HCT116 (cell line): ENCODE measurements around the gene SLC66A3.

Experiments
- EZH2phosphoT487 ChIP-seq: fragments of 200-600 bp; IDR thresholded peaks from 2 replicates; pipeline ENCODE4 v1.6.1; 2018; ENCODE audit warnings: antibody characterized with exemption, borderline replicate concordance
- MAX ChIP-seq: IDR thresholded peaks from 2 replicates; pipeline ENCODE4 v1.6.1; 2012

- TF ChIP-seq MAX (no peak), EZH2phosphoT487 (no peak)
Measured at GRCh38 chr2:11161747-11162146, 6.5 kb downstream of the SLC66A3 start.
